GM18873 (cell line): ENCODE measurements around the gene FAM124B.

Experiments used
- ATAC-seq: cut with Tn5 transposase; IDR thresholded peaks from one replicate; pipeline ENCODE4 v1.9.1; 2021; ENCODE audit warnings: mild to moderate bottlenecking, moderate library complexity, moderate number of reproducible peaks; ENCODE audit not compliant: unreplicated experiment, low FRiP score

The FAM124B gene

DNA sequence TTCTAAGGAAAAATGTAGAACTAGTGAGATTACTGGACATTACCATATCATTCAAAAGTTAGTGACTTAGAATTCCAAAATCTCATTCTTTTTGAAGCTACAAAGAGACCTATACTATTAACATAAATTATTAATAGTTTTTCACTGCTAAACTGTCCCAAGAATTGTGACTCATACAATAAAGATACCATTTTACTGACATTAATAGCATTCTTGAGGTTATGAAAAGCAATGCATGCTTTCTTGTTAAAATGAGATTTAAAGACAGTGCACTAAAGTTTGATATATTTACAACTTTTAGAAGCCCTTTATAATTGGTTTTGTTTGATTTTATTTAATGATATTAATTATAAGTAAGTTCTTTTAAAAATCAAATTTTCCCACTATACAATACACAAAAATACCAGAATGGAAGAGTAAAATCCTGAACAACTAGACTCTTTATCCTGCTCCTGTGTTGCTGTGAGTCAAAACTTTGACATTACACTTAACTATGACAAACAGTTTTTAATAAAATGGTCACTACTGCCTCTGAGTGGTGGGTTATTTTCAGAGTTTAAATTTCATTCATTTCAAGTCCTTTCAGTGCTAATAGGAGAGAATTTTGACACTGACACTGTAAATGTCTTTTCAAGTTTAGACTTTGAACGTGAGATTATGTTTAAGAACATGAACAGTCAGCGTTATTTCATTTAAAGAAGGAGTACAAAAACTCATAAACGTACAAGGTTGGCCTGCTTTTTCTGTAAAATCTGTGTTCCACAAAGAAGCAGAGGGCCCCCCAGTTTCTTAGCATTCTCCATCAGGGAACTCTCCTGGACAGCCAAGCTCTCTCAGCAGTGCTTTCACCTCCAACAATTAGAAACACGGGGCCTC lies 54.5 kb downstream of the FAM124B start:
- no peak for ATAC-seq

DNA sequence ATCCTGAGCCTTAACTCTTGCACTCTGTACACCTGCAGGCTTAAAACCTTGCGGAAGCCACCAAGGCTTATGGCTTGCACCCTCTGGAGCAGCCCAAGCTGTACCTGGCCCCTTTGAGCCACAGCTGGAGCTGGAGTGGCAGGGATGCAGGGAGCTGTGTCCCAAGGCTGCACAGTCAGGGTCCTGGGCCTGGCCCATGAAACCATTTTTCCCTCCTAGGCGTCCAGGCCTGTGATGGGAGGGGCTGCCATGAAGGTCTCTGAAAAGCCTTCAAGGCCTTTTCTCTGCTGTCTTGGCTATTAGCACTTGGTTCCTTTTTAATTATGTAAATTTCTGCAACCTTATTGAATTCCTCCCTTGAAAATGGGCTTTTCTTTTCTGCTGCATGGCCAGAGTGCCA lies 56.4 kb downstream of the FAM124B start:
- no peak for ATAC-seq

DNA sequence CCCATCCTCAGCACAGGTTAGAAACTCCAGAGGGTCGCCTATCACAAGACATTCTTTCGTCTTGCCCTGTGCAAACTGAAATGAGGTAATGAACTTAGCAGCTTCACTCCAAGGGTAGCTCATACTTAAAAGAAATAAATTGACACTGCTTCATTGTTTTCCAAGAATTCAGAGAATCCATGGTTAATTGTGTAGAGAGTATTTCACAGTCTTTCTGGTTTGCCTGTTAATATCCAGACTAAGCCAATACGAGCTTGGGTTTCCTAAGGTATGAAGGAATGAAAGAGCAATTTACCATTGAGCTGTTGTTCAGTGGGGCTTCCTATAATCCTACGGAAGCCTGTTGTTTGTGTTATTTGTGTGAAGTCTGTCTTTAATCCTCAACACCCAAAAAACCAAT lies 58.7 kb downstream of the FAM124B start:
- ATAC-seq: no peak

DNA sequence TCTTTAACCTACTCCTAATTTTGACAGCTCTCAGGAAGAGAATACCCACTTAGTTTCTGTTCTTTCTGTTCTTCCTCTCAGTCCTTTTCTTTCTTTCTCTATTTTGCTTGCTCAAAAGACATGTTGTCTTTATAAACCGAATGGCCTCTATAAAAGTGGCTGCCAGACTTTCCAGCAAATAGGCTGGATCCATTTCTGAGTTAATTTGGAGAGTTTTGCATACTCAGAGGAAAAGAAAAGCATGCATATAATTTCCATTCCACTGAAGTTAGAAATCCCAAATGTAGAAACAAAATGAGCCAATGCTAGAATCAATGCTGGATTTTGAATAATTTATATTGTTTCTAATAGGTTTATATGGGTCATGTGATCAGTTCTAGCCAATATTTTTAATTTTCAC lies 65.9 kb downstream of the FAM124B start:
- no peak for ATAC-seq

DNA sequence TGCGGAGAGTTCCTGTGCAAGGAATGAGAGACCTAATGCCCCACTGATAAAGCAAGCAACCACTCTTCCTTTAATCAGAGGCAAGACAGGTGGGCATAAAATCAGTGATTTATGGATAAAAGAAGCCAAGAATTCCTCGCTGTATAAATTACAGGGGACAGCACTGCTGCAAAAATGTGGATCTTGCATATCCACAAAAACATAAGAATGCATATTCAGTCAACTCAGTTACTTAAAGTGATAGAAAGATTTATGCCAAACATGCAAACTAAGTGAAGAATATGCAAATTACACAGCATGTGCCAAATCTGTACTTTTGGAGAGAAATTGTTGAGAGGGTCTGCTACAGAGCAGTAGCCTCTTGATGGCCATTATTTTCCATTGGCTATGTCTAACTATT lies 67.2 kb downstream of the FAM124B start:
- ATAC-seq: no peak

- ATAC-seq: no peak
Observed at GRCh38 chr2:224333726-224334482, 68.0 kb downstream of the FAM124B start.

- ATAC-seq: no peak
Observed at GRCh38 chr2:224331698-224332097, 70.2 kb downstream of the FAM124B start.

- no peak for ATAC-seq
Observed at GRCh38 chr2:224328798-224329197, 73.1 kb downstream of the FAM124B start.
